Measurements from ENCODE around the gene CES2.

The CES2 gene

DNA sequence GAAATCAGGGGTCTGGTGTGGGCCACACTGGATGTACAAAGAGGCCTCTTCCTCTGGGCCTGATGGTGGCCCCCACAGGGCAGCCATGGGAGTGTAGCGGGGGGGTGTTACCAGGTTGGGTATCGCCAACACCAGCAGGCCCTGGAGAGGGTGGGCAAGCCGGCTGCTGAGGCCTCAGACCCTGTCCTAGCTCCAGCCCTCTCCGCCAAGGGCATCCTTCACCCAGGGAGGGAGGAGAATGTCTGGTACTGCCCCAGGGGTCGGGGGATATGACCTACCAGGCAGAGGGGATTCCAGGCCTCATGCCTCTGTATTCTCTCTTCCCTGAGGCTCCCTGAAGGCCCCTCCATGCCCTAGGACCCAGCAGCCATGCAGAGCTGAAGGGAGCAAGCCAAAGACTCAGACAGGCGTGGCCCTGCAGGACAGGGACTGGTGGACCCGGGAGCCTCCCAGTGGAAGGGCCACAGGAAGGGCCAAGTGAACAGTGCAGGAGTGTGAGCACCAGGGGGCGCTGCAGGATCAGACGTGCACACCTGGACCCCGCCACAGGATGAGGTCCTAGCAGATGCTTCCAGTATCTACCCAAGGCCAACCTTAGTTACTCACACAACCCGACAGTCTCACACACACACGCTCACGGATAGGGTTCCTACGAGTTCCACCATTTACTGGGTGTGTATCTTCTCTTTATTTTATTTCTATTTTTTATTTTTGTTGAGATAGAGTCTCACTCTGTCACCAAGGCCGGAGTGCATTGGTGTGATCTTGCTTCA is 42.2 kb downstream of the CES2 start:
- no peaks in the 10 kb centered on the region for H3K36me3 Mint-ChIP-seq (ENCODE audit: low read depth)
- no peaks in the 10 kb centered on the region for H3K9me3 Mint-ChIP-seq
- TF ChIP-seq, protein P1, sequence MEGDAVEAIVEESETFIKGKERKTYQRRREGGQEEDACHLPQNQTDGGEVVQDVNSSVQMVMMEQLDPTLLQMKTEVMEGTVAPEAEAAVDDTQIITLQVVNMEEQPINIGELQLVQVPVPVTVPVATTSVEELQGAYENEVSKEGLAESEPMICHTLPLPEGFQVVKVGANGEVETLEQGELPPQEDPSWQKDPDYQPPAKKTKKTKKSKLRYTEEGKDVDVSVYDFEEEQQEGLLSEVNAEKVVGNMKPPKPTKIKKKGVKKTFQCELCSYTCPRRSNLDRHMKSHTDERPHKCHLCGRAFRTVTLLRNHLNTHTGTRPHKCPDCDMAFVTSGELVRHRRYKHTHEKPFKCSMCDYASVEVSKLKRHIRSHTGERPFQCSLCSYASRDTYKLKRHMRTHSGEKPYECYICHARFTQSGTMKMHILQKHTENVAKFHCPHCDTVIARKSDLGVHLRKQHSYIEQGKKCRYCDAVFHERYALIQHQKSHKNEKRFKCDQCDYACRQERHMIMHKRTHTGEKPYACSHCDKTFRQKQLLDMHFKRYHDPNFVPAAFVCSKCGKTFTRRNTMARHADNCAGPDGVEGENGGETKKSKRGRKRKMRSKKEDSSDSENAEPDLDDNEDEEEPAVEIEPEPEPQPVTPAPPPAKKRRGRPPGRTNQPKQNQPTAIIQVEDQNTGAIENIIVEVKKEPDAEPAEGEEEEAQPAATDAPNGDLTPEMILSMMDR (IDR thresholded peaks at IDR 0.05; ENCODE audit: unreplicated experiment in 3 of 3), result peak; percentile 90 to 94 (median 94)
- no peak overlapping the region for H3K4me3 Mint-ChIP-seq
- H3K27me3 Mint-ChIP-seq (ENCODE audit: low read depth), result peaks cover 9% of the 10 kb centered on the region
- no peak overlapping the region for H3K27ac Mint-ChIP-seq
- H3K4me1 Mint-ChIP-seq, result peaks cover 13% of the 10 kb centered on the region

DNA sequence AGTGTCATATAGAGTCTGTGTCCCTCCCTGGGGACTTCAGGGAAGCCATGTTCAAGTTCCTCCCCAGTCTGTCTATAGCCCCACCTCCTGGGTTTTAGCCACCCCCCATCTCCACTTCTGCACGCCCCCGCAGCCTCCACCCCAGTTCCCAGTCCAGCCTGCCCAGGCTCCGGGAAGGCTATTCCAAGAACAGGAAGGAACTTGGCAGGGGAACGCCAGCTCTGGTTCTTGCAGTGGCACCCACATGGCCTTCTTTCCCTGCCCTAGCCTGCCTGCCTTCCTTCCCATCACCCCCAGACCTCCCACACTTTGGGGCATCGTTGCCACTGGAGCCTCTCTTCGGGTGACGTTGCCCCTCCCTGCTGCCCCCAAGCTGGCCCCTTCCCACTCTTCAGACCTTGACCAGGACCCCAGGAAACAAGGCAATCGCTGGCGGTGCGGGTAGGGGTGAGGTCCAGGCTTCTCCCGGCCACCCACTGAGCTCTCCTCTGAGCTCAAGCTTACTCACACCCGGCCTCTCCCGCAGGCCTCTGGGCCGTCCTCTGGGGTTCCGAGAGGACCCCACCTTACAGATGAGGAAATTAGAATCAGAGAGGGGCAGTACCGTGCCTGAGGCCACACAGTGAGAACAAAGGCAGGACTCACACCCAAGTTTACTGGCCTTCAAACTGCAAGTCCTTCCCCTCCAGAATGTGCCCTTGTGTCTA is 43.8 kb downstream of the CES2 start:
- no peaks in the 10 kb centered on the region for H3K36me3 Mint-ChIP-seq (ENCODE audit: low read depth)
- no peaks in the 10 kb centered on the region for H3K9me3 Mint-ChIP-seq
- H3K4me3 Mint-ChIP-seq, result no peak overlapping the region
- TF ChIP-seq, protein P1 (IDR thresholded peaks at IDR 0.05; ENCODE audit: unreplicated experiment in 3 of 3), result no peak
- peaks cover 13% of the 10 kb centered on the region for H3K4me1 Mint-ChIP-seq
- H3K27ac Mint-ChIP-seq, result no peak overlapping the region
- peaks cover 9% of the 10 kb centered on the region for H3K27me3 Mint-ChIP-seq (ENCODE audit: low read depth)

DNA sequence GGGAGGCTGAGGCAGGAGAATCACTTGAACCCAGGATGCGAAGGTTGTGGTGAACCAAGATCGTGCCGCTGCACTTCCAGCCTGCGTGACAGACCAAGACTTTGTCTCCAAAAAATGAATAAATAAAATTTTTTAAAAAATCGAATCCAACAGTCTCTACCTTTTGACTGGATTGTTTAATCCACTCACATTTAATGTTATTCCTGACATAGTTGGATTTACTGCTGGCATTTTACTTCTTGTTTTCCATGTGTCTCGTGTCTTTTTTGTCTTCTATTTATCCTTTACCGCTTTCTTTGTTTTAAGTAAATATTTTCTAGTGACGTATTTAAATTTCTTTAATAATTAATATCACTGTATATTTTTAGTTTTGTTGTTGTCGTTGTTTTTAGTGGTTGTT is 47.7 kb downstream of the CES2 start:
- TF ChIP-seq, protein P1 (IDR thresholded peaks at IDR 0.05; ENCODE audit: unreplicated experiment in 3 of 3), result no peak
- H3K36me3 Mint-ChIP-seq (ENCODE audit: low read depth), result no peaks in the 10 kb centered on the region
- no peak overlapping the region for H3K27ac Mint-ChIP-seq
- no peaks in the 10 kb centered on the region for H3K9me3 Mint-ChIP-seq
- no peak overlapping the region for H3K4me3 Mint-ChIP-seq
- H3K27me3 Mint-ChIP-seq (ENCODE audit: low read depth), result peaks cover 4% of the 10 kb centered on the region
- H3K4me1 Mint-ChIP-seq, result peaks cover 3% of the 10 kb centered on the region

DNA sequence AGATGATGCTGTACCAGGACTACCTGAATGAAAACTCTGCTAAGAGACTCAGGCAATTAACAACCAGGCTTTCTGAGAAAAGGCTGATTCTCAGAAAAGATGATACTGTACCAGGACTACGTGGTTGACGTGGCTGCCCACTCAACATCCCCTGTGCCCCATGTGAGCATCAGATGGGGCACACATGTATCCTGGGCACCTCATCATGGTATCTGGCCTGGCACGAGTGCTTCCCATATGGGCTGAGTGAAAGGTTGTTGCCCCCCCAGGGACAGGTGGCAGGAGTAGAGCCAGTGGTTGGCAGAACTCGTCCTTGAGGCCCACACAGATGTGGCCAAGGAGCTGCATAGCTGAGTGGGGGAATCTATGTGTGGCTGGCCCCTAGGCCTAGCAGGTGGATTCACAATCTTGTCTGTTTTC is 49.6 kb downstream of the CES2 start:
- Mint-ChIP-seq H3K27me3 (ENCODE audit: low read depth) (peaks cover 4% of the 10 kb centered on the region), H3K4me1 (peaks cover 12% of the 10 kb centered on the region), H3K36me3 (ENCODE audit: low read depth) (no peaks in the 10 kb centered on the region), H3K27ac (no peak overlapping the region), H3K4me3 (no peak overlapping the region), H3K9me3 (no peaks in the 10 kb centered on the region)
- TF ChIP-seq, protein P1 (IDR thresholded peaks at IDR 0.05; ENCODE audit: unreplicated experiment in 3 of 3), result no peak

DNA sequence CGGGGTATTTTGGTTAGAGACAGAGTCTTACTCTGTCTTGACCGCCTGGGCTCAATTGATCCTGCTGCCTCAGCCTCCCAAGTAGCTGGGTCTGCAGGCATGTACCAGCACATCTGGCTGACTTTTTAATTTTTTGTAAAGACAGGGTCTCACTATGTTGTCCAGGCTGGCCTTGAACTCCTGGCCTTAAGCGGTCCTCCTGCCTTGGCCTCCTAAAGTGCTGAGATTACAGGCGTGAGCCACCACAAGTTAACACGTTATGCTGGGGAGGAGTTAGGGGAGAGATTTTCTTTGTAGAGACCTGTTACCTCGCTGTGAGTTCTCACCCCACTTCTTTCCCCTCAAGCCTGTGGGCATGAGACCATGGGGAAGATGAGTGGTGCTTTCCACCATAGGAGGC is 51.2 kb downstream of the CES2 start:
- Mint-ChIP-seq H3K4me1 (peaks cover 12% of the 10 kb centered on the region), H3K9me3 (no peaks in the 10 kb centered on the region), H3K36me3 (ENCODE audit: low read depth) (no peaks in the 10 kb centered on the region), H3K27ac (no peak overlapping the region), H3K27me3 (ENCODE audit: low read depth) (no peaks in the 10 kb centered on the region), H3K4me3 (no peak overlapping the region)
- TF ChIP-seq, protein P1 (IDR thresholded peaks at IDR 0.05; ENCODE audit: unreplicated experiment in 3 of 3), result no peak

All from nephron (organoid).